ENCODE results near the gene HMCN2. TPM values are rescaled to one million over a fixed set of nuclear protein-coding genes. Genes with fewer than 3 reads are reported as not detected.

Gene HMCN2
- total and polyA plus RNA-seq, 2 experiments from 2014 or later, result 0.27 to 0.36 TPM

DNA sequence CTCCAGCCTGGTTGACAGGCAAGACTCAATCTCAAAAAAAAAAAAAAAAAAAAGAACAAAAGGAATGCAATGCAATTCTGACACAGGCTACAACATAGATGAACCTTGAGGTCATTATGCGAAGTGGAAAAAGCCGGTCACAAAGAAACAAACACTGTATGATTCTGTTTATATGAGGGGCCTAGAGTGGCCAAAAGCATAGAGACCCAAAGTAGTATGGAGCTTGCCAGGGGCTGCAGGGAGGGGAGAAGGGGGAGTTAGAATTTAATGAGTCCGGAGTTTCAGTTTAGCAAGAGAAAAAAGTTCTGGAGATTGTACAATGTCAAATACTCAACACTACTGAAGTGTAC lies 146.0 kb downstream of the HMCN2 start:
- Histone ChIP-seq H3K9me3 (ENCODE audit: low read depth) (no peaks in the 10 kb centered on the region), H3K4me3 (no peak overlapping the region), H3K27ac (no peak overlapping the region), H3K27me3 (no peaks in the 10 kb centered on the region), H3K4me1 (ENCODE audit: low read depth) (no peaks in the 10 kb centered on the region), H3K36me3 (no peaks in the 10 kb centered on the region)
- no peak for DNase-seq (ENCODE audit: low read depth in 1 of 2, low spot score in 1 of 2)
- TF ChIP-seq, protein P1, sequence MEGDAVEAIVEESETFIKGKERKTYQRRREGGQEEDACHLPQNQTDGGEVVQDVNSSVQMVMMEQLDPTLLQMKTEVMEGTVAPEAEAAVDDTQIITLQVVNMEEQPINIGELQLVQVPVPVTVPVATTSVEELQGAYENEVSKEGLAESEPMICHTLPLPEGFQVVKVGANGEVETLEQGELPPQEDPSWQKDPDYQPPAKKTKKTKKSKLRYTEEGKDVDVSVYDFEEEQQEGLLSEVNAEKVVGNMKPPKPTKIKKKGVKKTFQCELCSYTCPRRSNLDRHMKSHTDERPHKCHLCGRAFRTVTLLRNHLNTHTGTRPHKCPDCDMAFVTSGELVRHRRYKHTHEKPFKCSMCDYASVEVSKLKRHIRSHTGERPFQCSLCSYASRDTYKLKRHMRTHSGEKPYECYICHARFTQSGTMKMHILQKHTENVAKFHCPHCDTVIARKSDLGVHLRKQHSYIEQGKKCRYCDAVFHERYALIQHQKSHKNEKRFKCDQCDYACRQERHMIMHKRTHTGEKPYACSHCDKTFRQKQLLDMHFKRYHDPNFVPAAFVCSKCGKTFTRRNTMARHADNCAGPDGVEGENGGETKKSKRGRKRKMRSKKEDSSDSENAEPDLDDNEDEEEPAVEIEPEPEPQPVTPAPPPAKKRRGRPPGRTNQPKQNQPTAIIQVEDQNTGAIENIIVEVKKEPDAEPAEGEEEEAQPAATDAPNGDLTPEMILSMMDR (IDR thresholded peaks at IDR 0.05; ENCODE audit: low read depth, low read length), result no peak

DNA sequence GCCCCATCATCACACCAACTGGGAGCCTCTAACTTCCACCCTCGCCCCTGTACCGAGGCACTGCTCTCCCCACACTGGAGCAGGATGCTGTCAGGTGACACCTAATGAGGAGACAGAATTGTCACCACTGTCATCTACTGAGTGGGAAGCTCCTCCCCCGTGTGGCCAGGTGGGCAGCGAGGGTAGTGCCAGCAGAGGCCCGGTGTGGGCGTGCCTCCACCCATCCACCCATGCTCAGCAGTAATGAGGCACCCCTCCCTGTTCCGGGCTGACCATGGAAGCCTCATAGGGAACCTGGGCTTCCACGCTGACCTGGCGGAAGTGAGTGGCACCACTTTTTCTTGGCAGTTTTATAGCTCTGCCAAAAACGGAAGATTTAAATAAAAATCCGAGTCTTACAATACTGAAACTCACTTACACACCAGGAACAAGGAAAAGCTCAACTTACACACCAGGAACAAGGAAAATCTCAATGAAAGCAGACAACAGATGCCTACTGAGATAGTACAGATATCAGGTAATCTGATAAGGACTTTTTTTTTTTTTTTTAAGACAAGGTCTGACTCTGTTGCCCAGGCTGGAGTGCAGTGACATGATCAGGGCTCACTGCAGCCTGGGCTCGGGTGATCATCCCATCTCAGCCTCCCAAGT lies 148.6 kb downstream of the HMCN2 start:
- no peaks in the 10 kb centered on the region for H3K9me3 ChIP-seq (ENCODE audit: low read depth)
- DNase-seq (ENCODE audit: low read depth in 1 of 2, low spot score in 1 of 2), result no peak
- no peaks in the 10 kb centered on the region for H3K27me3 ChIP-seq
- H3K36me3 ChIP-seq, result no peaks in the 10 kb centered on the region
- no peak overlapping the region for H3K27ac ChIP-seq
- no peak overlapping the region for H3K4me3 ChIP-seq
- H3K4me1 ChIP-seq (ENCODE audit: low read depth), result no peaks in the 10 kb centered on the region
- TF ChIP-seq, protein P1 (IDR thresholded peaks at IDR 0.05; ENCODE audit: low read depth, low read length), result no peak

GRCh38 chr9:130414910-130415746 lies 149.6 kb downstream of the HMCN2 start:
- H3K4me3 ChIP-seq, result no peak overlapping the region
- TF ChIP-seq, protein P1 (IDR thresholded peaks at IDR 0.05; ENCODE audit: low read depth, low read length), result no peak

GRCh38 chr9:130417602-130418001 lies 152.0 kb downstream of the HMCN2 start:
- H3K27me3 ChIP-seq, result no peaks in the 10 kb centered on the region
- H3K9me3 ChIP-seq (ENCODE audit: low read depth), result no peaks in the 10 kb centered on the region
- no peak for DNase-seq (ENCODE audit: low read depth in 1 of 2, low spot score in 1 of 2)
- TF ChIP-seq, protein P1 (IDR thresholded peaks at IDR 0.05; ENCODE audit: low read depth, low read length), result no peak
- no peaks in the 10 kb centered on the region for H3K4me1 ChIP-seq (ENCODE audit: low read depth)
- no peaks in the 10 kb centered on the region for H3K36me3 ChIP-seq
- no peak overlapping the region for H3K27ac ChIP-seq
- H3K4me3 ChIP-seq, result no peak overlapping the region

More at GRCh38 chr9:130414910-130415746, 149.6 kb downstream of the HMCN2 start:
- Histone ChIP-seq H3K27ac (no peak overlapping the region), H3K27me3 (no peaks in the 10 kb centered on the region), H3K4me1 (ENCODE audit: low read depth) (no peaks in the 10 kb centered on the region), H3K9me3 (ENCODE audit: low read depth) (no peaks in the 10 kb centered on the region), H3K36me3 (no peaks in the 10 kb centered on the region)
- DNase-seq (ENCODE audit: low read depth in 1 of 2, low spot score in 1 of 2), result no peak

DNA sequence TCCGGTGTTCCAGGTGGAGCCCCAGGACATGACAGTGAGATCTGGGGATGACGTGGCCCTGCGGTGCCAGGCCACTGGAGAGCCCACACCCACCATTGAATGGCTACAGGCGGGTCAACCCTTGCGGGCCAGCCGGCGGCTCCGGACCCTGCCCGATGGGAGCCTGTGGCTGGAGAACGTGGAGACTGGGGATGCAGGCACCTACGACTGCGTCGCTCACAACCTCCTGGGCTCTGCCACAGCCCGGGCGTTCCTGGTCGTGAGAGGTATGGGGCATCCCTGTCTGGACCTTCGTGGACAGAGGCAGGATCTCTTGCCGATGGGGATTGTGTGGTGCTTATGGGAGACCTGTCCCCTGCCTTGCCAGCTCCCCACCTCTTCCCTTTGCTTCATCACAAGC lies 153.2 kb downstream of the HMCN2 start:
- Histone ChIP-seq H3K4me1 (ENCODE audit: low read depth) (peaks cover 10% of the 10 kb centered on the region), H3K27ac (no peak overlapping the region), H3K36me3 (no peaks in the 10 kb centered on the region), H3K9me3 (ENCODE audit: low read depth) (no peaks in the 10 kb centered on the region), H3K27me3 (no peaks in the 10 kb centered on the region), H3K4me3 (no peak overlapping the region)
- DNase-seq (ENCODE audit: low read depth in 1 of 2, low spot score in 1 of 2), result no peak
- TF ChIP-seq, protein P1 (IDR thresholded peaks at IDR 0.05; ENCODE audit: low read depth, low read length), result no peak
